ENCODE data around the gene DGKH. TPM values are rescaled to one million over a fixed set of nuclear protein-coding genes. Genes with fewer than 3 reads are reported as not detected.

The DGKH gene
- total and polyA plus RNA-seq, 9 of the 15 experiments (the other 6 are each of a cell fraction or from before 2014, with no cell fraction given) = 0.38 to 4.4 (median 3.1) TPM

DNA sequence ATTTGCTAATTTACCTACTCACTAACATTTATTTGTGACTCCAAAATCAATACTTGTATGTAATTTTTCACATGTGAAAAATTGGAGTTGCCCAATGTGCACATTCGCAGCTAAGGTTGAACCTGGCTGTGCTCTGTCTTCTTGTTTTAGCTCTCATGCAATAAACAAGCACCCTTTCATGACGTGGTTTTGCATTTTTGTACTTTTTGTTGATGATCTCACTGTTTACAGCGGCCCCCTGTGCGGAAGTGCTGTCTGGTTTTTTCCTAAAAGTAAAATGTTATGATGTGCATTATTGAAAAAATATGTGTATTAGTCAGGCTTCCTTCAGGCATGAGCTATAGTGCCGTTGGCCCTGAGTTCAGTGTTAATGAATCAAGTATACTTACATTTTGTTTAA, 18.1 kb downstream of the DGKH start (continued):
- TF ChIP-seq, protein P1, sequence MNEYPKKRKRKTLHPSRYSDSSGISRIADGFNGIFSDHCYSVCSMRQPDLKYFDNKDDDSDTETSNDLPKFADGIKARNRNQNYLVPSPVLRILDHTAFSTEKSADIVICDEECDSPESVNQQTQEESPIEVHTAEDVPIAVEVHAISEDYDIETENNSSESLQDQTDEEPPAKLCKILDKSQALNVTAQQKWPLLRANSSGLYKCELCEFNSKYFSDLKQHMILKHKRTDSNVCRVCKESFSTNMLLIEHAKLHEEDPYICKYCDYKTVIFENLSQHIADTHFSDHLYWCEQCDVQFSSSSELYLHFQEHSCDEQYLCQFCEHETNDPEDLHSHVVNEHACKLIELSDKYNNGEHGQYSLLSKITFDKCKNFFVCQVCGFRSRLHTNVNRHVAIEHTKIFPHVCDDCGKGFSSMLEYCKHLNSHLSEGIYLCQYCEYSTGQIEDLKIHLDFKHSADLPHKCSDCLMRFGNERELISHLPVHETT (CRISPR knock-in tag; conservative IDR thresholded peaks at IDR 0.05 in 1 of 2, IDR thresholded peaks at IDR 0.05 in 1 of 2) = no peak
- TF ChIP-seq, protein P2, sequence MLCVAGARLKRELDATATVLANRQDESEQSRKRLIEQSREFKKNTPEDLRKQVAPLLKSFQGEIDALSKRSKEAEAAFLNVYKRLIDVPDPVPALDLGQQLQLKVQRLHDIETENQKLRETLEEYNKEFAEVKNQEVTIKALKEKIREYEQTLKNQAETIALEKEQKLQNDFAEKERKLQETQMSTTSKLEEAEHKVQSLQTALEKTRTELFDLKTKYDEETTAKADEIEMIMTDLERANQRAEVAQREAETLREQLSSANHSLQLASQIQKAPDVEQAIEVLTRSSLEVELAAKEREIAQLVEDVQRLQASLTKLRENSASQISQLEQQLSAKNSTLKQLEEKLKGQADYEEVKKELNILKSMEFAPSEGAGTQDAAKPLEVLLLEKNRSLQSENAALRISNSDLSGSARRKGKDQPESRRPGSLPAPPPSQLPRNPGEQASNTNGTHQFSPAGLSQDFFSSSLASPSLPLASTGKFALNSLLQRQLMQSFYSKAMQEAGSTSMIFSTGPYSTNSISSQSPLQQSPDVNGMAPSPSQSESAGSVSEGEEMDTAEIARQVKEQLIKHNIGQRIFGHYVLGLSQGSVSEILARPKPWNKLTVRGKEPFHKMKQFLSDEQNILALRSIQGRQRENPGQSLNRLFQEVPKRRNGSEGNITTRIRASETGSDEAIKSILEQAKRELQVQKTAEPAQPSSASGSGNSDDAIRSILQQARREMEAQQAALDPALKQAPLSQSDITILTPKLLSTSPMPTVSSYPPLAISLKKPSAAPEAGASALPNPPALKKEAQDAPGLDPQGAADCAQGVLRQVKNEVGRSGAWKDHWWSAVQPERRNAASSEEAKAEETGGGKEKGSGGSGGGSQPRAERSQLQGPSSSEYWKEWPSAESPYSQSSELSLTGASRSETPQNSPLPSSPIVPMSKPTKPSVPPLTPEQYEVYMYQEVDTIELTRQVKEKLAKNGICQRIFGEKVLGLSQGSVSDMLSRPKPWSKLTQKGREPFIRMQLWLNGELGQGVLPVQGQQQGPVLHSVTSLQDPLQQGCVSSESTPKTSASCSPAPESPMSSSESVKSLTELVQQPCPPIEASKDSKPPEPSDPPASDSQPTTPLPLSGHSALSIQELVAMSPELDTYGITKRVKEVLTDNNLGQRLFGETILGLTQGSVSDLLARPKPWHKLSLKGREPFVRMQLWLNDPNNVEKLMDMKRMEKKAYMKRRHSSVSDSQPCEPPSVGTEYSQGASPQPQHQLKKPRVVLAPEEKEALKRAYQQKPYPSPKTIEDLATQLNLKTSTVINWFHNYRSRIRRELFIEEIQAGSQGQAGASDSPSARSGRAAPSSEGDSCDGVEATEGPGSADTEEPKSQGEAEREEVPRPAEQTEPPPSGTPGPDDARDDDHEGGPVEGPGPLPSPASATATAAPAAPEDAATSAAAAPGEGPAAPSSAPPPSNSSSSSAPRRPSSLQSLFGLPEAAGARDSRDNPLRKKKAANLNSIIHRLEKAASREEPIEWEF (CRISPR knock-in tag; IDR thresholded peaks at IDR 0.05) = no peak

- in situ Hi-C loops (cut with MboI) = no loop called here
- no peak for FAIRE-seq
- H3K9me3 ChIP-seq (replicated peaks; ENCODE audit: control insufficient read depth, insufficient read depth, low read depth, low read length) = no peaks in the 10 kb centered on the region
- peaks cover 0 to 11% of the 10 kb centered on the region in 2 experiments; a peak in 1 of 5 replicates for H3K4me1 ChIP-seq (replicated peaks in 1 of 2; ENCODE audit: control insufficient read depth in 2 of 2, insufficient read depth in 2 of 2, low read length in 2 of 2)
- intact Hi-C loops (cut with micrococcal nuclease) = no loop called here
- DNase-seq (ENCODE audit: extremely low read depth in 1 of 4, low spot score in 3 of 4) = no peak
- POLR2A ChIA-PET = interaction anchor here (1.0 kb wide), 1 partner anchor 11 kb away, joined by 3 read pairs; no protein-coding TSS in a partner anchor
- no TSS peak for BruUV-seq (replicated peaks)
- no peak overlapping the region for H3K4me2 ChIP-seq (ENCODE audit: insufficient read depth, low read length)
- no peak for TF ChIP-seq ZNF124 (CRISPR knock-in tag; IDR thresholded peaks at IDR 0.05)
- TF ChIP-seq MYC (IDR thresholded peaks at IDR 0.05; ENCODE audit: low read depth, low read length) = no peak
- TF ChIP-seq MYC (CRISPR knock-in tag; IDR thresholded peaks at IDR 0.05; ENCODE audit: borderline replicate concordance, low read depth) = no peak
- TF ChIP-seq IRF9 (tag; IDR thresholded peaks at IDR 0.05) = no peak
- TF ChIP-seq SMARCA4 (IDR thresholded peaks at IDR 0.05) = no peak
- no peak for TF ChIP-seq SMC3 (conservative IDR thresholded peaks at IDR 0.05; ENCODE audit: insufficient read depth, low read depth, low read length)
- TF ChIP-seq BRD4 (IDR thresholded peaks at IDR 0.05) = no peak
- TF ChIP-seq PHF21A (IDR thresholded peaks at IDR 0.05; ENCODE audit: borderline replicate concordance, low read depth) = no peak
- TF ChIP-seq RBM39 (optimal IDR thresholded peaks at IDR 0.05; ENCODE audit: low read depth, low read length) = no peak
- TF ChIP-seq FUS (optimal IDR thresholded peaks at IDR 0.05; ENCODE audit: low read depth, low read length) = no peak
- H3K4me3 ChIP-seq = no peak overlapping the region
- no peak overlapping the region for H3K27ac ChIP-seq (ENCODE audit: extremely low read depth, low read depth, low read length)
- H3K9ac ChIP-seq (ENCODE audit: insufficient read depth in 1 of 2, low read depth in 2 of 2, low read length in 2 of 2) = no peak overlapping the region
- ATAC-seq = no peak
- no peaks in the 10 kb centered on the region for H3K27me3 ChIP-seq (ENCODE audit: control insufficient read depth in 2 of 2, insufficient read depth in 2 of 2, low read length in 2 of 2)
- peaks cover 4% of the 10 kb centered on the region; the same call in 2 of the 3 replicates for H3K36me3 ChIP-seq (ENCODE audit: control insufficient read depth, insufficient read depth, low read length)
- no peaks in the 10 kb centered on the region for H4K20me1 ChIP-seq (replicated peaks; ENCODE audit: control insufficient read depth, insufficient read depth, low read length)
- 39% methylated on average over 3 of the region's 3 CpGs for WGBS (ENCODE audit: insufficient coverage, low coverage, missing lambda C conversion rate)
- no peak overlapping the region for H2AFZ ChIP-seq (ENCODE audit: low read depth, low read length)
- H3K79me2 ChIP-seq (ENCODE audit: control insufficient read depth, insufficient read depth, low read length) = no peaks in the 10 kb centered on the region
- H3K9me1 ChIP-seq (ENCODE audit: control insufficient read depth, insufficient read depth, low read length) = no peaks in the 10 kb centered on the region
- CTCF ChIA-PET (ENCODE audit: low intra/inter-chr PET ratio) = no interaction called here
These were observed 20.4 kb downstream of the DGKH start for GRCh38 chr13:42068886-42069285.

All from K562 (cell line).